SU-DHL-6 (cell line): Measurements from ENCODE around the gene LYSMD3.

ENCODE experiments used
- CTCF ChIP-seq: fragments of 200-600 bp; sonication (generic); IDR thresholded peaks from one replicate; pipeline ENCODE4 v1.5.1; 2017; ENCODE audit warnings: antibody characterized with exemption, mild to moderate bottlenecking, low read length, moderate library complexity; ENCODE audit not compliant: insufficient read depth, poor library complexity, severe bottlenecking
- EZH2phosphoT487 ChIP-seq: fragments of 200-600 bp; sonication (generic), shearing (Covaris generic); conservative IDR thresholded peaks from 2 replicates; pipeline ENCODE4 v1.6.1; 2018; ENCODE audit warnings: mild to moderate bottlenecking, antibody characterized with exemption, low read length, moderate library complexity, mixed read lengths

- TF ChIP-seq CTCF, result no peak
- no peak for TF ChIP-seq EZH2phosphoT487
Measured at GRCh38 chr5:90563108-90563507, 33.7 kb upstream of the LYSMD3 start.
